HUES48 (cell line): ENCODE measurements around the gene GORASP1.

Experiments
- H3K27ac ChIP-seq: one replicate; pipeline ENCODE4 v1.7.0; 2013; ENCODE audit warnings: low read depth, low read length, inconsistent platforms
- H3K27me3 ChIP-seq: 2 replicates; pipeline ENCODE4 v1.6.1; 2013; ENCODE audit warnings: mild to moderate bottlenecking, low read length; ENCODE audit not compliant: control insufficient read depth, insufficient read depth
- H3K36me3 ChIP-seq: 2 replicates; pipeline ENCODE4 v1.6.1; 2013; ENCODE audit warnings: low read length; ENCODE audit not compliant: control insufficient read depth, insufficient read depth
- H3K4me1 ChIP-seq: 2 replicates; pipeline ENCODE4 v1.6.1; 2013; ENCODE audit warnings: mild to moderate bottlenecking, low read length; ENCODE audit not compliant: control insufficient read depth, insufficient read depth
- H3K4me3 ChIP-seq: 2 replicates; pipeline ENCODE4 v1.5.1; 2013; ENCODE audit warnings: mild to moderate bottlenecking, low read depth, low read length
- H3K9ac ChIP-seq: 2 replicates; pipeline ENCODE4 v1.6.1; 2013; ENCODE audit warnings: mild to moderate bottlenecking, low read depth, low read length, moderate library complexity
- H3K9me3 ChIP-seq: 2 replicates; pipeline ENCODE4 v1.6.1; 2013; ENCODE audit warnings: low read length; ENCODE audit not compliant: control insufficient read depth, insufficient read depth

GORASP1 gene

GRCh38 chr3:39107388-39108199 is at the start of gene GORASP1, which contains the start of gene TTC21A:
TSS of gene GORASP1 (minus strand) at chr3:39107627. CDS start at chr3:39107541, 86 bp downstream.
TSS of gene TTC21A (plus strand) at chr3:39107680. CDS start at chr3:39107838, 158 bp downstream.
- peak within 1 kb of the TSS; percentile 71 for H3K9ac ChIP-seq

GRCh38 chr3:39156421-39156820 is 49.0 kb upstream of the GORASP1 start:
- Histone ChIP-seq H3K4me1 (peaks cover 24% of the 10 kb centered on the region), H3K4me3 (no peak overlapping the region)

More at GRCh38 chr3:39107388-39108199, at the start of gene GORASP1, which contains the start of gene TTC21A:
- H3K9me3 ChIP-seq, result no peaks in the 10 kb centered on the region
- peak within 1 kb of the TSS; percentile 30 for H3K27ac ChIP-seq
- no peaks in the 10 kb centered on the region for H3K36me3 ChIP-seq
- H3K27me3 ChIP-seq, result no peaks in the 10 kb centered on the region
- peak within 1 kb of the TSS; percentile 92 for H3K4me3 ChIP-seq
- H3K4me1 ChIP-seq, result no peaks in the 10 kb centered on the region

GRCh38 chr3:39154280-39155021 is 47.0 kb upstream of the GORASP1 start:
- H3K27me3 ChIP-seq, result 0 out of 2 replicates have a peak, but pooled peaks cover 5% of the 10 kb centered on the region
- peak overlapping the region; percentile 80 for H3K4me3 ChIP-seq
- no peaks in the 10 kb centered on the region for H3K36me3 ChIP-seq
- peak overlapping the region; percentile 94 for H3K27ac ChIP-seq
- H3K4me1 ChIP-seq, result peaks cover 43% of the 10 kb centered on the region
- peak overlapping the region; percentile 59; the same call in 1 of the 2 replicates for H3K9ac ChIP-seq
- no peaks in the 10 kb centered on the region for H3K9me3 ChIP-seq

More at GRCh38 chr3:39156421-39156820, 49.0 kb upstream of the GORASP1 start:
- H3K9me3 ChIP-seq, result no peaks in the 10 kb centered on the region
- H3K9ac ChIP-seq, result no peak overlapping the region
- H3K27me3 ChIP-seq, result 0 out of 2 replicates have a peak, but pooled peaks cover 5% of the 10 kb centered on the region
- no peaks in the 10 kb centered on the region for H3K36me3 ChIP-seq
- no peak overlapping the region for H3K27ac ChIP-seq

- no peaks in the 10 kb centered on the region for H3K36me3 ChIP-seq
- H3K9ac ChIP-seq, result peak overlapping the region; percentile 59; the same call in 1 of the 2 replicates
- 0 out of 2 replicates have a peak, but pooled peaks cover 5% of the 10 kb centered on the region for H3K27me3 ChIP-seq
- H3K4me1 ChIP-seq, result peaks cover 43% of the 10 kb centered on the region
- no peaks in the 10 kb centered on the region for H3K9me3 ChIP-seq
- H3K27ac ChIP-seq, result peak overlapping the region; percentile 94
- H3K4me3 ChIP-seq, result peak overlapping the region; percentile 80
Observed at GRCh38 chr3:39153977-39154279, 46.5 kb upstream of the GORASP1 start.

- Histone ChIP-seq H3K4me1 (peaks cover 64% of the 10 kb centered on the region), H3K27ac (peak overlapping the region; percentile 99), H3K36me3 (peaks cover 4% of the 10 kb centered on the region), H3K9ac (peak overlapping the region; percentile 54), H3K4me3 (peak overlapping the region; percentile 80), H3K27me3 (0 out of 2 replicates have a peak, but pooled peaks cover 5% of the 10 kb centered on the region), H3K9me3 (no peaks in the 10 kb centered on the region)
Observed at GRCh38 chr3:39150803-39151631, 43.6 kb upstream of the GORASP1 start.

- Histone ChIP-seq H3K4me1 (peaks cover 64% of the 10 kb centered on the region), H3K9me3 (no peaks in the 10 kb centered on the region), H3K9ac (peak overlapping the region; percentile 2; the same call in 1 of the 2 replicates), H3K27ac (peak overlapping the region; percentile 99), H3K36me3 (peaks cover 12% of the 10 kb centered on the region), H3K27me3 (0 out of 2 replicates have a peak, but pooled peaks cover 5% of the 10 kb centered on the region), H3K4me3 (peak overlapping the region; percentile 80)
Observed at GRCh38 chr3:39150148-39150802, 42.8 kb upstream of the GORASP1 start.

- H3K36me3 ChIP-seq, result peaks cover 17% of the 10 kb centered on the region
- H3K9me3 ChIP-seq, result no peaks in the 10 kb centered on the region
- H3K27ac ChIP-seq, result peak overlapping the region; percentile 99
- H3K4me3 ChIP-seq, result no peak overlapping the region
- no peak overlapping the region for H3K9ac ChIP-seq
- peaks cover 60% of the 10 kb centered on the region for H3K4me1 ChIP-seq
- 0 out of 2 replicates have a peak, but pooled peaks cover 5% of the 10 kb centered on the region for H3K27me3 ChIP-seq
Observed at GRCh38 chr3:39149498-39150147, 42.2 kb upstream of the GORASP1 start.

GRCh38 chr3:39149059-39149455 is 41.6 kb upstream of the GORASP1 start:
- Histone ChIP-seq H3K4me3 (no peak overlapping the region), H3K4me1 (peaks cover 59% of the 10 kb centered on the region), H3K9me3 (no peaks in the 10 kb centered on the region), H3K27me3 (0 out of 2 replicates have a peak, but pooled peaks cover 5% of the 10 kb centered on the region), H3K27ac (no peak overlapping the region), H3K36me3 (peaks cover 22% of the 10 kb centered on the region), H3K9ac (no peak overlapping the region)

GRCh38 chr3:39148435-39149058 is 41.1 kb upstream of the GORASP1 start:
- 0 out of 2 replicates have a peak, but pooled peaks cover 5% of the 10 kb centered on the region for H3K27me3 ChIP-seq
- H3K9ac ChIP-seq, result no peak overlapping the region
- peaks cover 27% of the 10 kb centered on the region for H3K36me3 ChIP-seq
- H3K27ac ChIP-seq, result peak overlapping the region; percentile 70
- no peak overlapping the region for H3K4me3 ChIP-seq
- peaks cover 59% of the 10 kb centered on the region for H3K4me1 ChIP-seq
- no peaks in the 10 kb centered on the region for H3K9me3 ChIP-seq
